PC-3 (cell line): ENCODE data around the gene CARD10.

Experiments used
- EZH2 ChIP-seq: fragments of 300-600 bp; sonication (generic); IDR thresholded peaks from one replicate; pipeline ENCODE4 v1.6.1; 2017; ENCODE audit warnings: antibody characterized with exemption, mild to moderate bottlenecking, low read length; ENCODE audit not compliant: unreplicated experiment
- EZH2phosphoT487 ChIP-seq: fragments of 300-600 bp; sonication (generic); IDR thresholded peaks from 2 replicates; pipeline ENCODE4 v1.6.1; 2018; ENCODE audit warnings: mild to moderate bottlenecking, antibody characterized with exemption, low read length, borderline replicate concordance
- TF ChIP-seq, protein P1 (sequence below): fragments of 300-600 bp; sonication (generic); conservative IDR thresholded peaks from 2 replicates; pipeline ENCODE4 v1.5.1; 2017; ENCODE audit warnings: antibody characterized with exemption, low read depth, mild to moderate bottlenecking, low read length

DNA sequence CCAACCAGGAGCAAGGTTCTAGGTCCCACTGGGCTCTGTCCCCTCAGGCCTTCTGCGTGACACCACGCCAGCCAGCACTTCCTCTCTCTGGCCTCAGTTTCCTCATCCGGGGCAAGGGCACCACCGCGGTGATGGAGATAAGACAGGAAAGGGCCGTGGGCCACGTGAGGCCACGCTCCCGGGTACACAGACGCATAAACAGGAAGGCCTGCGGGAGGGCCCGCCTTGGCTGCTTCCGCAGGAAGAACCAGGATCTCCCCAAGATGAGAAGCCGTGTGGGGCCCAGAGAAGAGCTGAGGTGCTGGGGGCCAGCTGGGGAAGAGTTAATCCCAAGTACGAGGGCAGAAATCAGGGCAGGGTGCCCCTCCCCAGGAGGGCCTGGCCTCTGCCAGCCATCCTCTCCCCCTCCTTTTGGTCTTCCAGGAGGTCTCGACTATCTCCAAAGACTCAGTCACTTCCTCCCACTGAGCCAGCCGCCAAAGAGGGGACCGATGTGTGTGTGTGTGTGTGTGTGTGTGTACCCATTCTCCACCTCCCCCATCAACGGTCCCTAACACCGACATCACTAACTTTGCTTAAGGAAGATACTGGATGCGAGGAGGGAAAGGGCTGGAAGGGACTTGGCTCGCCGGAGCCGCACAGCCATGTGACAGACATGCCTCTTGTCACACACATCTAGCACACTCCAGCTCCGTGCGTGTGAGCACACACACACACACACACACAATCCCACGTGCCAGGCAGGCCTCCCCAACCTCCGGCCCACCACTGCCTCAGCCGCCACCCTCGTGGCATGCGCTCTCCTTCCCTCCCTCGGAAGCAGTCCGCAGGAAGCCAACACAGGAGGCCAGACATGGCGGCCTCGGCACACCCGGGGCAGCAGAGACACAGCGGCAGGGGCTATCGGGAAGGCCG is 34.5 kb downstream of the CARD10 start:
- TF ChIP-seq, protein P1, sequence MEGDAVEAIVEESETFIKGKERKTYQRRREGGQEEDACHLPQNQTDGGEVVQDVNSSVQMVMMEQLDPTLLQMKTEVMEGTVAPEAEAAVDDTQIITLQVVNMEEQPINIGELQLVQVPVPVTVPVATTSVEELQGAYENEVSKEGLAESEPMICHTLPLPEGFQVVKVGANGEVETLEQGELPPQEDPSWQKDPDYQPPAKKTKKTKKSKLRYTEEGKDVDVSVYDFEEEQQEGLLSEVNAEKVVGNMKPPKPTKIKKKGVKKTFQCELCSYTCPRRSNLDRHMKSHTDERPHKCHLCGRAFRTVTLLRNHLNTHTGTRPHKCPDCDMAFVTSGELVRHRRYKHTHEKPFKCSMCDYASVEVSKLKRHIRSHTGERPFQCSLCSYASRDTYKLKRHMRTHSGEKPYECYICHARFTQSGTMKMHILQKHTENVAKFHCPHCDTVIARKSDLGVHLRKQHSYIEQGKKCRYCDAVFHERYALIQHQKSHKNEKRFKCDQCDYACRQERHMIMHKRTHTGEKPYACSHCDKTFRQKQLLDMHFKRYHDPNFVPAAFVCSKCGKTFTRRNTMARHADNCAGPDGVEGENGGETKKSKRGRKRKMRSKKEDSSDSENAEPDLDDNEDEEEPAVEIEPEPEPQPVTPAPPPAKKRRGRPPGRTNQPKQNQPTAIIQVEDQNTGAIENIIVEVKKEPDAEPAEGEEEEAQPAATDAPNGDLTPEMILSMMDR, result no peak
- no peak for TF ChIP-seq EZH2
- no peak for TF ChIP-seq EZH2phosphoT487
